Fibroblast of lung (primary cell): ENCODE measurements around the gene ITGB3. TPM values are rescaled to one million over a fixed set of nuclear protein-coding genes. Genes with fewer than 3 reads are reported as not detected.

ENCODE experiments used
- DNase-seq, 2 donors: peaks; one replicate each; pipeline versions ENCODE4 v3.0.0 to v3.0.0-alpha.2; 2010; ENCODE audit warnings: low read depth in 2 of 2
- H2AFZ ChIP-seq: 2 replicates; pipeline ENCODE4 v1.5.1; 2012; ENCODE audit warnings: low read length, control low read depth, inconsistent platforms
- H3K27ac ChIP-seq: 2 replicates; pipeline ENCODE4 v1.5.1; 2011; ENCODE audit warnings: low read length, control low read depth; ENCODE audit not compliant: insufficient read depth
- H3K27me3 ChIP-seq: 2 replicates; pipeline ENCODE4 v1.5.1; 2011; ENCODE audit warnings: mild to moderate bottlenecking, low read length; ENCODE audit not compliant: control insufficient read depth, insufficient read depth
- H3K36me3 ChIP-seq: 2 replicates; pipeline ENCODE4 v1.5.1; 2011; ENCODE audit warnings: low read length; ENCODE audit not compliant: control insufficient read depth, insufficient read depth
- H3K4me1 ChIP-seq: 2 replicates; pipeline ENCODE4 v1.5.1; 2011; ENCODE audit warnings: low read length; ENCODE audit not compliant: control insufficient read depth, insufficient read depth; ENCODE audit errors: extremely low read depth
- H3K4me2 ChIP-seq: 2 replicates; pipeline ENCODE4 v1.5.1; 2011; ENCODE audit warnings: low read length, control low read depth; ENCODE audit not compliant: insufficient read depth; ENCODE audit errors: extremely low read depth
- H3K4me3 ChIP-seq, 4 experiments: fragments of 200-600 bp in 1 of 4; sonication (generic) in 1 of 4; replicated peaks in 1 of 4; 2 replicates each; pipeline ENCODE4 v1.5.1; 2011 to 2016; ENCODE audit warnings: low read length in 4 of 4, low read depth in 3 of 4, mild to moderate bottlenecking in 3 of 4, control low read depth in 2 of 4, inconsistent platforms in 1 of 4, mixed read lengths in 1 of 4; ENCODE audit not compliant: insufficient read depth in 1 of 4; ENCODE audit errors: control extremely low read depth in 1 of 4
- H3K79me2 ChIP-seq: 2 replicates; pipeline ENCODE4 v1.5.1; 2012; ENCODE audit warnings: mild to moderate bottlenecking, low read length, inconsistent platforms; ENCODE audit not compliant: control insufficient read depth, insufficient read depth
- H3K9ac ChIP-seq: 2 replicates; pipeline ENCODE4 v1.5.1; 2011; ENCODE audit warnings: mild to moderate bottlenecking, low read length, control low read depth; ENCODE audit not compliant: insufficient read depth
- H3K9me3 ChIP-seq: 2 replicates; pipeline ENCODE4 v1.5.1; 2012; ENCODE audit warnings: low read depth, low read length; ENCODE audit not compliant: control insufficient read depth, insufficient read depth
- H4K20me1 ChIP-seq: 2 replicates; pipeline ENCODE4 v1.5.1; 2011; ENCODE audit warnings: low read length; ENCODE audit not compliant: control insufficient read depth, insufficient read depth; ENCODE audit errors: extremely low read depth
- EZH2 ChIP-seq: IDR thresholded peaks from 2 replicates; pipeline ENCODE4 v1.5.1; 2012; ENCODE audit warnings: low read length, control low read depth, mild to moderate bottlenecking; ENCODE audit errors: missing control alignments
- polyA plus RNA-seq, 2 donors: library from polyadenylated mRNA; depleted of rRNA in 1 of 2; stranded (reverse) in 1 of 2; unstranded in 1 of 2; fragments of >200 nt; gene quantifications; 2 replicates each; pipeline ENCODE4 v1.2.1, GENCODE V29; 2011 to 2012; ENCODE audit warnings: missing spikeins in 1 of 2
- total RNA-seq: library from RNA; depleted of rRNA; stranded (reverse); fragments of >200 nt; gene quantifications from 2 replicates; pipeline ENCODE4 v1.2.1, GENCODE V29; 2014
- TF ChIP-seq, protein P1 (sequence below), 2 donors: IDR thresholded peaks in 1 of 2; conservative IDR thresholded peaks in 1 of 2; 1 replicate in 1 of 2; 2 replicates in 1 of 2; pipeline ENCODE4 v1.5.1; 2011 to 2012; ENCODE audit warnings: low read length in 2 of 2, control low read depth in 1 of 2, inconsistent platforms in 1 of 2, low read depth in 1 of 2, mild to moderate bottlenecking in 1 of 2

The ITGB3 gene
- total and polyA plus RNA-seq, 2 donors (not counting 1 experiment from before 2014, with no cell fraction given): 22.0 to 23.3 TPM

DNA sequence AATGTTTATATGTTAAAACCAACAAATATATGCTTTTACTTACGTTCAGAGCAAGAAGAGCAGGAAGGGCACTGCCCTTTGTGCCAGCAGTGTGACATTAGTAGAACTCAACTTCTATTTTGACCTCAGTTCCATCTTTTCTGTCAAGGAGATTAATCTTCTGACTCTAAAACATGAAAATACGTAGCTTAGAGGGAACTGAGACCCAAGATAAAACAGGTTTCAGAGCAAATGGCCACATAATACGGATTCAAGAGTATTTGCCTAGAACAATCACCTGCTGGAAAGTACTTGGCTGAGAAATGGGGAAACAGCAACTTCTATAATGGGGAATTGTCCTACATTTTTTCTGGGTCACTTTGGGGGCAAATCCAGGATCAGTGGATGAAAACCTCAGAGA, 22.3 kb upstream of the ITGB3 start:
- H2AFZ ChIP-seq: no peak overlapping the region
- DNase-seq: no peak
- H4K20me1 ChIP-seq: no peaks in the 10 kb centered on the region
- no peak overlapping the region for H3K9ac ChIP-seq
- H3K4me1 ChIP-seq: peaks cover 3% of the 10 kb centered on the region
- TF ChIP-seq, protein P1, sequence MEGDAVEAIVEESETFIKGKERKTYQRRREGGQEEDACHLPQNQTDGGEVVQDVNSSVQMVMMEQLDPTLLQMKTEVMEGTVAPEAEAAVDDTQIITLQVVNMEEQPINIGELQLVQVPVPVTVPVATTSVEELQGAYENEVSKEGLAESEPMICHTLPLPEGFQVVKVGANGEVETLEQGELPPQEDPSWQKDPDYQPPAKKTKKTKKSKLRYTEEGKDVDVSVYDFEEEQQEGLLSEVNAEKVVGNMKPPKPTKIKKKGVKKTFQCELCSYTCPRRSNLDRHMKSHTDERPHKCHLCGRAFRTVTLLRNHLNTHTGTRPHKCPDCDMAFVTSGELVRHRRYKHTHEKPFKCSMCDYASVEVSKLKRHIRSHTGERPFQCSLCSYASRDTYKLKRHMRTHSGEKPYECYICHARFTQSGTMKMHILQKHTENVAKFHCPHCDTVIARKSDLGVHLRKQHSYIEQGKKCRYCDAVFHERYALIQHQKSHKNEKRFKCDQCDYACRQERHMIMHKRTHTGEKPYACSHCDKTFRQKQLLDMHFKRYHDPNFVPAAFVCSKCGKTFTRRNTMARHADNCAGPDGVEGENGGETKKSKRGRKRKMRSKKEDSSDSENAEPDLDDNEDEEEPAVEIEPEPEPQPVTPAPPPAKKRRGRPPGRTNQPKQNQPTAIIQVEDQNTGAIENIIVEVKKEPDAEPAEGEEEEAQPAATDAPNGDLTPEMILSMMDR (conservative IDR thresholded peaks at IDR 0.05 in 1 of 2, IDR thresholded peaks at IDR 0.05 in 1 of 2; ENCODE audit: low read depth in 1 of 2, low read length in 2 of 2): no peak
- no peak for TF ChIP-seq EZH2
- no peak overlapping the region for H3K4me3 ChIP-seq
- H3K27me3 ChIP-seq: no peaks in the 10 kb centered on the region
- H3K79me2 ChIP-seq: no peaks in the 10 kb centered on the region
- no peak overlapping the region for H3K4me2 ChIP-seq
- H3K27ac ChIP-seq: no peak overlapping the region
- no peaks in the 10 kb centered on the region for H3K9me3 ChIP-seq
- no peaks in the 10 kb centered on the region for H3K36me3 ChIP-seq

DNA sequence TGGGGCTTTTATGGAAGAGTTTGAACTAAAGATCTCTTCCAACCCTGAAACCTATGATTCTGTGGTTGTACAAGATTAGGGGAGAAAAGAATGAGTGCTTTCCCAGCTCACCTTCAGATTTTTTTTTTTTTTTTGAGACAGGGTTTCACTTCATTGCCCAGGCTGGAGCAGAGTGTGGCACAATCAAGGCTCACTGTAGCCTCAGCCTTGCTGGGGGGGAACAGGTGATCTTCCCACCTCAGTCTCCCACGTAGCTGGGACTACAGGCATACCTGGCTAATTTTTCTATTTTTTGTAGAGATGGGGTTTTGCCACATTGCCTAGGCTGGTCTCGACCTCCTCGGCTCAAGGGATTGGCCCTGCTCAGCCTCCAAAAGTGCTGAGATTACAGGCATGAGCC, 21.8 kb upstream of the ITGB3 start:
- H3K36me3 ChIP-seq: no peaks in the 10 kb centered on the region
- H3K4me1 ChIP-seq: peaks cover 3% of the 10 kb centered on the region
- H3K4me2 ChIP-seq: no peak overlapping the region
- no peak overlapping the region for H2AFZ ChIP-seq
- TF ChIP-seq, protein P1 (conservative IDR thresholded peaks at IDR 0.05 in 1 of 2, IDR thresholded peaks at IDR 0.05 in 1 of 2; ENCODE audit: low read depth in 1 of 2, low read length in 2 of 2): no peak
- no peak for TF ChIP-seq EZH2
- H3K27ac ChIP-seq: no peak overlapping the region
- no peak overlapping the region for H3K4me3 ChIP-seq
- no peaks in the 10 kb centered on the region for H3K27me3 ChIP-seq
- no peak overlapping the region for H3K9ac ChIP-seq
- H3K79me2 ChIP-seq: no peaks in the 10 kb centered on the region
- no peak for DNase-seq
- H3K9me3 ChIP-seq: no peaks in the 10 kb centered on the region
- no peaks in the 10 kb centered on the region for H4K20me1 ChIP-seq

DNA sequence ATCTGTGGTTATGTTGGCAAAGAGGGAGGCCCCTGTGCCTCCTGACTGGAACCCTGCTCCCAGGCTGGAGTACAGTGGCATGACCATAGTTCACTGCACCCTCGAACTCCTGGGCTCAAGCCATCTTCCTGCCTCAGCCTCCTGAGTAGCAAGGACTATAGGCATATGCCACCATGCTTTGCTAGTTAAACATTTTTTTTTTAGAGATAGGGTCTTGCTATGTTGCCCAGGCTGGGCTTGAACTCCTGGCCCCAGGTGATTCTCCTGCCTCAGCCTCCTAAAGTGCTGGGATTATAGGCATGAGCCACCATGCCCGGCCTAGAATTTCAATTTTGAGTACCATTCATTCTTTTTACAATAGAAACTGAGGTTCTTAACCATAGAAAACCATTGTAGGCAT, 21.2 kb upstream of the ITGB3 start:
- TF ChIP-seq, protein P1 (conservative IDR thresholded peaks at IDR 0.05 in 1 of 2, IDR thresholded peaks at IDR 0.05 in 1 of 2; ENCODE audit: low read depth in 1 of 2, low read length in 2 of 2): no peak
- no peak for TF ChIP-seq EZH2
- Histone ChIP-seq H3K9ac (no peak overlapping the region), H3K79me2 (no peaks in the 10 kb centered on the region), H4K20me1 (no peaks in the 10 kb centered on the region), H2AFZ (no peak overlapping the region), H3K27me3 (no peaks in the 10 kb centered on the region), H3K9me3 (no peaks in the 10 kb centered on the region), H3K36me3 (no peaks in the 10 kb centered on the region), H3K4me1 (peaks cover 3% of the 10 kb centered on the region), H3K4me3 (no peak overlapping the region), H3K4me2 (no peak overlapping the region), H3K27ac (no peak overlapping the region)
- DNase-seq: no peak
